ENCODE measurements around the gene GSTT4.

GRCh38 chr22:24053481-24054226 is 48.4 kb upstream of the GSTT4 start:
- TF ChIP-seq CTCF (IDR thresholded peaks at IDR 0.05) (no peak), POLR2A (IDR thresholded peaks at IDR 0.05) (no peak)

Measured in suprapubic skin (tissue), 3 donors.